Measurements from ENCODE around the gene HK3.

GRCh38 chr5:176878463-176878862, 20.7 kb downstream of the HK3 start:
- no peak for TF ChIP-seq CTCF (IDR thresholded peaks at IDR 0.05)
- no peak for TF ChIP-seq ZFX (IDR thresholded peaks at IDR 0.05; ENCODE audit: borderline replicate concordance)
